ENCODE measurements around the gene STX8. TPM values are rescaled to one million over a fixed set of nuclear protein-coding genes. Genes with fewer than 3 reads are reported as not detected.

The STX8 gene
- total and polyA plus RNA-seq, 7 donors, result 34.0 to 70.6 (median 50.5) TPM

GRCh38 chr17:9294661-9295210, 280.9 kb downstream of the STX8 start:
- no peaks in the 10 kb centered on the region for H3K27me3 ChIP-seq (ENCODE audit: insufficient read depth in 3 of 3, low read length in 2 of 3)
- H3K4me3 ChIP-seq, result no peak overlapping the region
- H3K9me3 ChIP-seq, result no peaks in the 10 kb centered on the region
- peaks cover 6% of the 10 kb centered on the region for H3K4me1 ChIP-seq
- ATAC-seq, result no peak
- no peak overlapping the region for H3K27ac ChIP-seq
- intact Hi-C loops (cut with DNase I), result loop anchor here in 1 of 2 donors (5.0 kb wide), 1 partner anchor 302 kb away; no protein-coding TSS in a partner anchor
- no peak for TF ChIP-seq CTCF (IDR thresholded peaks at IDR 0.05)
- no peaks in the 10 kb centered on the region for H3K36me3 ChIP-seq (ENCODE audit: insufficient read depth in 1 of 2, low read depth in 1 of 2)
- DNase-seq, result no peak
- 86 to 89% (median 88%) methylated on average over 4 of the region's 4 CpGs for WGBS, 3 donors

GRCh38 chr17:9292561-9292941, 283.1 kb downstream of the STX8 start:
- TF ChIP-seq CTCF (IDR thresholded peaks at IDR 0.05), result no peak
- intact Hi-C loops (cut with DNase I), result loop anchor here in 1 of 2 donors (5.0 kb wide), 1 partner anchor 300 kb away; no protein-coding TSS in a partner anchor

GRCh38 chr17:9291912-9292560, 283.6 kb downstream of the STX8 start:
- WGBS, 3 donors, result 41 to 46% (median 42%) methylated on average over 8 of the region's 8 CpGs
- peak; percentile 30 to 54 for DNase-seq
- peak overlapping the region; percentile 7 for H3K27ac ChIP-seq

More at GRCh38 chr17:9292561-9292941, 283.1 kb downstream of the STX8 start:
- peak in 3 of 4 donors; percentile 22 to 26 (median 24) for ATAC-seq
- H3K4me1 ChIP-seq, result peaks cover 6% of the 10 kb centered on the region
- H3K27me3 ChIP-seq (ENCODE audit: insufficient read depth in 3 of 3, low read length in 2 of 3), result no peaks in the 10 kb centered on the region
- H3K27ac ChIP-seq, result peak overlapping the region; percentile 7
- no peak for DNase-seq
- no peaks in the 10 kb centered on the region for H3K36me3 ChIP-seq (ENCODE audit: insufficient read depth in 1 of 2, low read depth in 1 of 2)
- 46 to 72% (median 52%) methylated on average over 2 of the region's 2 CpGs for WGBS, 3 donors
- H3K9me3 ChIP-seq, result no peaks in the 10 kb centered on the region
- H3K4me3 ChIP-seq, result no peak overlapping the region

GRCh38 chr17:9290226-9290613, 285.4 kb downstream of the STX8 start:
- WGBS, 3 donors, result 79 to 91% (median 84%) methylated on average over 7 of the region's 7 CpGs
- intact Hi-C loops (cut with DNase I), result loop anchor here in 1 of 2 donors (5.0 kb wide), 1 partner anchor 298 kb away; no protein-coding TSS in a partner anchor
- Histone ChIP-seq H3K36me3 (ENCODE audit: insufficient read depth in 1 of 2, low read depth in 1 of 2) (no peaks in the 10 kb centered on the region), H3K4me1 (peaks cover 6% of the 10 kb centered on the region), H3K9me3 (no peaks in the 10 kb centered on the region), H3K27me3 (ENCODE audit: insufficient read depth in 3 of 3, low read length in 2 of 3) (no peaks in the 10 kb centered on the region), H3K4me3 (no peak overlapping the region), H3K27ac (no peak overlapping the region)
- no peak for TF ChIP-seq CTCF (IDR thresholded peaks at IDR 0.05)
- ATAC-seq (no peak), DNase-seq (no peak)

More at GRCh38 chr17:9291912-9292560, 283.6 kb downstream of the STX8 start:
- no peaks in the 10 kb centered on the region for H3K36me3 ChIP-seq (ENCODE audit: insufficient read depth in 1 of 2, low read depth in 1 of 2)
- ATAC-seq, result peak; percentile 74 to 93 (median 88)
- H3K4me3 ChIP-seq, result no peak overlapping the region
- H3K9me3 ChIP-seq, result no peaks in the 10 kb centered on the region
- intact Hi-C loops (cut with DNase I), result loop anchor here in 1 of 2 donors (5.0 kb wide), 1 partner anchor 300 kb away; no protein-coding TSS in a partner anchor
- peak; percentile 75 for TF ChIP-seq CTCF (IDR thresholded peaks at IDR 0.05)
- H3K4me1 ChIP-seq, result peaks cover 6% of the 10 kb centered on the region
- H3K27me3 ChIP-seq (ENCODE audit: insufficient read depth in 3 of 3, low read length in 2 of 3), result no peaks in the 10 kb centered on the region
